ENCODE measurements around the gene HHIP. TPM values are rescaled to one million over a fixed set of nuclear protein-coding genes. Genes with fewer than 3 reads are reported as not detected.
"Not testable (repeated sequence)": the region's sequence is repeated elsewhere in the genome, so short reads cannot be mapped to it uniquely, and the experiment has no call there.

Gene HHIP
- total RNA-seq, 1 donor = 0.72 TPM

- TF ChIP-seq CTCF (IDR thresholded peaks at IDR 0.05; ENCODE audit: extremely low read depth, low read depth, low read length) = no peak
- Histone ChIP-seq H4K20me1 (ENCODE audit: insufficient read depth, low read length) (no peaks in the 10 kb centered on the region), H3K4me3 (ENCODE audit: insufficient read depth, low read length) (no peak overlapping the region), H3K79me2 (ENCODE audit: insufficient read depth, low read length) (no peaks in the 10 kb centered on the region), H3K27ac (ENCODE audit: low read depth, low read length) (no peak overlapping the region), H2AFZ (ENCODE audit: low read length) (no peak overlapping the region), H3K27me3 (ENCODE audit: insufficient read depth, low read length) (no peaks in the 10 kb centered on the region), H3K36me3 (ENCODE audit: insufficient read depth, low read length) (no peaks in the 10 kb centered on the region), H3K9me3 (ENCODE audit: low read depth, low read length) (no peaks in the 10 kb centered on the region), H3K4me2 (ENCODE audit: insufficient read depth, low read length) (no peak overlapping the region), H3K4me1 (ENCODE audit: insufficient read depth, low read length) (no peaks in the 10 kb centered on the region)
- no peak for DNase-seq (ENCODE audit: insufficient read length, low spot score, missing footprints)
Measured at GRCh38 chr4:144757969-144758368, 112.0 kb downstream of the HHIP start.

- H3K4me3 ChIP-seq (ENCODE audit: insufficient read depth, low read length); H4K20me1 ChIP-seq (ENCODE audit: insufficient read depth, low read length); H3K9me3 ChIP-seq (ENCODE audit: low read depth, low read length); DNase-seq (ENCODE audit: insufficient read length, low spot score, missing footprints); H2AFZ ChIP-seq (ENCODE audit: low read length); H3K27ac ChIP-seq (ENCODE audit: low read depth, low read length); H3K36me3 ChIP-seq (ENCODE audit: insufficient read depth, low read length); H3K27me3 ChIP-seq (ENCODE audit: insufficient read depth, low read length); H3K4me2 ChIP-seq (ENCODE audit: insufficient read depth, low read length); H3K4me1 ChIP-seq (ENCODE audit: insufficient read depth, low read length); H3K79me2 ChIP-seq (ENCODE audit: insufficient read depth, low read length): not testable (repeated sequence)
Measured at GRCh38 chr4:144768809-144769208, 122.9 kb downstream of the HHIP start.

GRCh38 chr4:144778364-144778763 is 132.4 kb downstream of the HHIP start:
- Histone ChIP-seq H4K20me1 (ENCODE audit: insufficient read depth, low read length) (no peaks in the 10 kb centered on the region), H2AFZ (ENCODE audit: low read length) (no peak overlapping the region), H3K9me3 (ENCODE audit: low read depth, low read length) (no peaks in the 10 kb centered on the region), H3K27ac (ENCODE audit: low read depth, low read length) (no peak overlapping the region), H3K27me3 (ENCODE audit: insufficient read depth, low read length) (peaks cover 6% of the 10 kb centered on the region), H3K4me2 (ENCODE audit: insufficient read depth, low read length) (no peak overlapping the region), H3K4me3 (ENCODE audit: insufficient read depth, low read length) (no peak overlapping the region), H3K4me1 (ENCODE audit: insufficient read depth, low read length) (peaks cover 11% of the 10 kb centered on the region), H3K36me3 (ENCODE audit: insufficient read depth, low read length) (no peaks in the 10 kb centered on the region), H3K79me2 (ENCODE audit: insufficient read depth, low read length) (no peaks in the 10 kb centered on the region)
- DNase-seq (ENCODE audit: insufficient read length, low spot score, missing footprints) = no peak
- no peak for TF ChIP-seq CTCF (IDR thresholded peaks at IDR 0.05; ENCODE audit: extremely low read depth, low read depth, low read length)

GRCh38 chr4:144782345-144782744 is 136.4 kb downstream of the HHIP start:
- peak; percentile 30 for DNase-seq (ENCODE audit: insufficient read length, low spot score, missing footprints)
- Histone ChIP-seq H3K27ac (ENCODE audit: low read depth, low read length) (no peak overlapping the region), H3K9me3 (ENCODE audit: low read depth, low read length) (no peaks in the 10 kb centered on the region), H2AFZ (ENCODE audit: low read length) (no peak overlapping the region), H4K20me1 (ENCODE audit: insufficient read depth, low read length) (no peaks in the 10 kb centered on the region), H3K27me3 (ENCODE audit: insufficient read depth, low read length) (peaks cover 6% of the 10 kb centered on the region), H3K4me1 (ENCODE audit: insufficient read depth, low read length) (peaks cover 20% of the 10 kb centered on the region), H3K4me3 (ENCODE audit: insufficient read depth, low read length) (peak overlapping the region; percentile 1), H3K79me2 (ENCODE audit: insufficient read depth, low read length) (no peaks in the 10 kb centered on the region), H3K36me3 (ENCODE audit: insufficient read depth, low read length) (no peaks in the 10 kb centered on the region), H3K4me2 (ENCODE audit: insufficient read depth, low read length) (peak overlapping the region; percentile 60)
- TF ChIP-seq CTCF (IDR thresholded peaks at IDR 0.05; ENCODE audit: extremely low read depth, low read depth, low read length) = no peak

Measured in osteoblast (primary cell).